Measurements from ENCODE around the gene ULK2.

DNA sequence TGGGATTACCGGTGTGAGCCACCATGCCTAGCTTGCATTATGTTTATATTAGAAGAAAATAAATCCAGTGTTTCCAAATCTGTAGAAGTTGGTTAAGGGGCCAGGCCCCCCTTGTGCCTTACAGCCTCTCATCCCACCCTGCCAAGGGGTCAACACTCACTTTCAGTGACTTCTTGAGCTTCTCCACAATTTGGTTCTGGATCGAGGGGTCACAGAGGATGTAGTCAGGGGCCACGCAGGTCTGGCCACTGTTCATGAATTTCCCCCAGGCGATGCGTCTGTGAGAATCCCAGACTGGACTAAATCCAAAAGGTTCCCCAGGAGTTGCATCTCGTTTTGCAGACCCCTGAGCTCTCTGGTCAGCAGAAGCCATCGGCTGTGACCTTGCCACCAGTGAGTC lies 126.8 kb downstream of the ULK2 start:
- TF ChIP-seq, protein P1, sequence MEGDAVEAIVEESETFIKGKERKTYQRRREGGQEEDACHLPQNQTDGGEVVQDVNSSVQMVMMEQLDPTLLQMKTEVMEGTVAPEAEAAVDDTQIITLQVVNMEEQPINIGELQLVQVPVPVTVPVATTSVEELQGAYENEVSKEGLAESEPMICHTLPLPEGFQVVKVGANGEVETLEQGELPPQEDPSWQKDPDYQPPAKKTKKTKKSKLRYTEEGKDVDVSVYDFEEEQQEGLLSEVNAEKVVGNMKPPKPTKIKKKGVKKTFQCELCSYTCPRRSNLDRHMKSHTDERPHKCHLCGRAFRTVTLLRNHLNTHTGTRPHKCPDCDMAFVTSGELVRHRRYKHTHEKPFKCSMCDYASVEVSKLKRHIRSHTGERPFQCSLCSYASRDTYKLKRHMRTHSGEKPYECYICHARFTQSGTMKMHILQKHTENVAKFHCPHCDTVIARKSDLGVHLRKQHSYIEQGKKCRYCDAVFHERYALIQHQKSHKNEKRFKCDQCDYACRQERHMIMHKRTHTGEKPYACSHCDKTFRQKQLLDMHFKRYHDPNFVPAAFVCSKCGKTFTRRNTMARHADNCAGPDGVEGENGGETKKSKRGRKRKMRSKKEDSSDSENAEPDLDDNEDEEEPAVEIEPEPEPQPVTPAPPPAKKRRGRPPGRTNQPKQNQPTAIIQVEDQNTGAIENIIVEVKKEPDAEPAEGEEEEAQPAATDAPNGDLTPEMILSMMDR (IDR thresholded peaks at IDR 0.05): no peak
- TF ChIP-seq GABPA (IDR thresholded peaks at IDR 0.05; ENCODE audit: low read depth) (no peak), RFX5 (IDR thresholded peaks at IDR 0.05; ENCODE audit: low read length) (no peak), EP300 (IDR thresholded peaks at IDR 0.05; ENCODE audit: borderline replicate concordance in 1 of 2, low read depth in 1 of 2, low read length in 1 of 2) (no peak), FOXM1 (IDR thresholded peaks at IDR 0.05; ENCODE audit: low read depth) (no peak), MXI1 (IDR thresholded peaks at IDR 0.05; ENCODE audit: low read depth, low read length) (no peak), POLR2AphosphoS5 (IDR thresholded peaks at IDR 0.05; ENCODE audit: low read depth, low read length) (no peak)
- TF ChIP-seq, protein P2, sequence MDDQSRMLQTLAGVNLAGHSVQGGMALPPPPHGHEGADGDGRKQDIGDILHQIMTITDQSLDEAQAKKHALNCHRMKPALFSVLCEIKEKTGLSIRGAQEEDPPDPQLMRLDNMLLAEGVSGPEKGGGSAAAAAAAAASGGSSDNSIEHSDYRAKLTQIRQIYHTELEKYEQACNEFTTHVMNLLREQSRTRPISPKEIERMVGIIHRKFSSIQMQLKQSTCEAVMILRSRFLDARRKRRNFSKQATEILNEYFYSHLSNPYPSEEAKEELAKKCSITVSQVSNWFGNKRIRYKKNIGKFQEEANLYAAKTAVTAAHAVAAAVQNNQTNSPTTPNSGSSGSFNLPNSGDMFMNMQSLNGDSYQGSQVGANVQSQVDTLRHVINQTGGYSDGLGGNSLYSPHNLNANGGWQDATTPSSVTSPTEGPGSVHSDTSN (IDR thresholded peaks at IDR 0.05): no peak
- TF ChIP-seq, protein P3, sequence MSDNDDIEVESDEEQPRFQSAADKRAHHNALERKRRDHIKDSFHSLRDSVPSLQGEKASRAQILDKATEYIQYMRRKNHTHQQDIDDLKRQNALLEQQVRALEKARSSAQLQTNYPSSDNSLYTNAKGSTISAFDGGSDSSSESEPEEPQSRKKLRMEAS (IDR thresholded peaks at IDR 0.05; ENCODE audit: low read depth): no peak

All from SK-N-SH (cell line).